GM18907 (cell line): Measurements from ENCODE around the gene SSBP2.
"Not testable (repeated sequence)": the region's sequence is repeated elsewhere in the genome, so short reads cannot be mapped to it uniquely, and the experiment has no call there.

Experiments
- ATAC-seq: cut with Tn5 transposase; IDR thresholded peaks from one replicate; pipeline ENCODE4 v1.9.1; 2021; ENCODE audit warnings: mild to moderate bottlenecking, moderate library complexity; ENCODE audit not compliant: unreplicated experiment

SSBP2 gene

GRCh38 chr5:81740758-81741157, 10.1 kb downstream of the SSBP2 start:
- ATAC-seq: no peak

- no peak for ATAC-seq
These were observed 11.6 kb downstream of the SSBP2 start for GRCh38 chr5:81739291-81739690.

- no peak for ATAC-seq
These were observed 21.6 kb downstream of the SSBP2 start for GRCh38 chr5:81729276-81729675.

GRCh38 chr5:81728301-81728700, 22.6 kb downstream of the SSBP2 start:
- no peak for ATAC-seq

DNA sequence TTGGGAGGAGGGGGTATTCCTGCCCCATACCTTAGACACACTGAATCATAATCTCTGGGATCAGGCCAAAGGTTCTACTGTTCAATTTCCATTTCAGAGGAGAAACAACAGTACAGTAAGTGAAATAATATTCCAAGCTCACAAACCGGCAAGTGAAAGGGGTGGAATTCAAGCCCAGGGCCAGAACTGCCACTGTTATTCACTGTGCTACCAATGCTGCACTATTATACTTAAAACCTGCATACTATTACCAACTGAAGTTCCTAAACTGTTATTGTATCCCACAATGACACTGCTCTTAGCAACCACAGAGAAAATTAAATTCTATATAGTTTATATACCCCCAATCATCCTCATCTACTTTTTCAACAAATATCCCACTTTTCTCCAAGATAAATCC, 24.6 kb downstream of the SSBP2 start:
- ATAC-seq: no peak

DNA sequence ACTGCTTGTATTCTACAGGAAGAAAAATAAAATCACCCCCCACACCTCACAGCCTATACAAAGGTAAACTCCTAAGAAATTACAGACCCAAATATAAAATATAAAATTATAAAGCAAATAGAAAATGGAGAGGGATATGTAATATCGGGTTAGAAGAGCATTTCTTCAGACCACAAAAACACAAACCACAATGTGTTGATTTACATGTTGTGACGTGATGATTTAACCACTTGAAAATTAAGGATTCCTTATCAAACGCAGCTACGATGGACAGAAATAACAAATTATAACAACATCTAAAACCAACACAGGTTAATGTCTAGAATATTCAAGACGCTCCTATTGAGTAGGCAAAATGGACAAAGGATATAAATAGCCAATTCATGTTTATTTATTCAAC, 26.3 kb downstream of the SSBP2 start:
- ATAC-seq: no peak

GRCh38 chr5:81724108-81724507, 26.8 kb downstream of the SSBP2 start:
- no peak for ATAC-seq

DNA sequence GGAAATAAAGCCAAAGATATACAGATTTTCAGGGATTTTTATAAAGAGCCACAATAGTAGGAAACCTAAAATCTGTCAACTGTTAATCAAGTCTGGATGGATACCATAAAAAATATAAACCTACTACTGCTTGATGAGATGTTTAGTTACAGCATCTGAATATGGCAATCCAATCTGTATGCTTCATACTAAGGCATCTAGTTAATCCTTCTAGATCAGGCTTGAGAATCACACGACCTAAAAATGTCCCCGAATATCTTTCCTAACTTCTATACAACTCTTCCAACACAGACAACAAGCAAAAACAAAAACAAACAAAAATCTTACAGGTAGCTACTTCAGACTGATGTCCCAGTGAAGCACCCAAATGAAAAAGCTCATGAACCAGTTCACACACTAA, 29.8 kb downstream of the SSBP2 start:
- ATAC-seq: no peak

GRCh38 chr5:81719743-81720345, 31.1 kb downstream of the SSBP2 start:
- ATAC-seq: no peak

- no peak for ATAC-seq
These were observed 32.6 kb downstream of the SSBP2 start for GRCh38 chr5:81718300-81718699.

- no peak for ATAC-seq
These were observed 33.0 kb downstream of the SSBP2 start for GRCh38 chr5:81717860-81718259.

DNA sequence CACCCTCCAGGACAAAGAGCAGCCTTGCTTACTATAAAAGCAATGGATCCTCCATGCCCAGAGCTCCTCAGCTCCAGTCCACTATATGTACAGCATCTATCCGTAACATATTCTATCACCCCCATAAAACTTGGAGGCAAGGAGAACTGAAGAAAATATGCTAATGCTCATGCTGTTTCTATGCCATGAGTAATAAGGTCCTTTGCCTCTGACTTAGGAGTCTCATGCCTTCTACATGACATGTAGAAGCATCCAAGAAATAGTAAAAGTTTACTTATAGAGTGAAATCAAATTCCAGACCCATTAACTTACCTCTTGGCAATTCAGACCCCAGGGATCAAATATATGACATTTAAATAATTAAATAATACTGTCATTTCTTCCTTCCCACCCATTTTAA, 33.7 kb downstream of the SSBP2 start:
- ATAC-seq: no peak

DNA sequence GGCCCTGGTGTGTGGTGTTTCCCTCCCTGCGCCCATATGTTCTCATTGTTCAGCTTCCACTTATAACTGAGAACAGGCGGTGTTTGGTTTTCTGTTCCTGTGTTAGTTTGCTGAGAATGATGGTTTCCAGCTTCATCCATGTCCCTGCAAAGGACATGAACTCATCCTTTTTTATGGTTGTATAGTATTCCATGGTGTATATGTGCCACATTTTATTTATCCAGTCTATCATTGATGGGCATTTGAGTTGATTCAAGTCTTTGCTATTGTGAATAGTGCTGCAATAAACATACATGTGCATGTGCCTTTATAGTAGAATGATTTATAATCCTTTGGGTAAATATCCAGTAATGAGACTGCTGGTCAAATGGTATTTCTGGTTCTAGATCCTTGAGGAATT, 36.8 kb downstream of the SSBP2 start:
- not testable (repeated sequence) for ATAC-seq

- ATAC-seq: no peak
These were observed 42.0 kb downstream of the SSBP2 start for GRCh38 chr5:81708889-81709288.

GRCh38 chr5:81703840-81704239, 47.1 kb downstream of the SSBP2 start:
- no peak for ATAC-seq

- no peak for ATAC-seq
These were observed 50.7 kb downstream of the SSBP2 start for GRCh38 chr5:81700166-81700565.

GRCh38 chr5:81698813-81699212, 52.1 kb downstream of the SSBP2 start:
- no peak for ATAC-seq

DNA sequence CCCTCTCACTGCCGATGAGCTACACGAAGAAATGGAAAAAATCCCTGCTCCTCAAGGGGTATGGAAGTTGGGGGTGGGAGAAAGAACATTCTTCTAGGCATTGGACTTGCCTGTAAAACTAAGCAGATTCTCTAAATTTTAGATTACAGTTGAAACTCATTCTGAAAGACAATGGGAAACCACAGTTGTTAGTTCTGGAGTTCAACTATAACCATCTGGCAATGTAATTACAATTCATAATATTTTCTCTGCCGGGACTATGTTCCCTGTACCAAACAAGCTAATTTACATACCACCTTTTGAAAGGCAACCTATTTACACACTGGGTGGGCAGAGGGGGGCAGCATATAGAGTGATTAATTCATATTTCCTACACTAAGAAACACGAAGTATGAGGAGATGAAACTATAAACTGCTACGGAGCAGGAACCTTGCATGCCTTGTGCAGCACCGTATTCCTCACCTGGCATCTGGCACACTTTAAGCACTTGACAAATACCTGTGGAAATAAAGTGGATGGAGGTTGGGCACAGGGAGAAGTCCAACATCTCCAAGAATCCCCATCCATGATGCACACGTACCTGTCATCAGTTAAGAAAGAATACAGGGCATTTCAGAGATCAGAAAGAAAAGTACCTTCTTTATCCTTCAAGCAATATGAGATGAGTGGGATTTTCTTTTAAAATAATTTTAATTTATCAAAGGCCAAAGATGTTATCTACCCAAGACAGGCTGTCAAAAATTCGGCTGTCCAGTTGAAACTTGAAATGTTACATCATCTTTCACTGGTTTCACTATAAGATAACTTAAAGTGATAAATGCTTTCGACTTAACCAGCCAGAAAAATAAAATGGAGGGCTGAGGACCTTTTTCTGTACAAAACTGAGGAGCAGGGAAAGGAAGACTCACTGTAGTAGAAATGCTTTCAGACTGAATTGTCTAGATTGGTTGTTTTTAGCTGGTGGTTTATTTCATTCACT, 54.2 kb downstream of the SSBP2 start:
- ATAC-seq: no peak

DNA sequence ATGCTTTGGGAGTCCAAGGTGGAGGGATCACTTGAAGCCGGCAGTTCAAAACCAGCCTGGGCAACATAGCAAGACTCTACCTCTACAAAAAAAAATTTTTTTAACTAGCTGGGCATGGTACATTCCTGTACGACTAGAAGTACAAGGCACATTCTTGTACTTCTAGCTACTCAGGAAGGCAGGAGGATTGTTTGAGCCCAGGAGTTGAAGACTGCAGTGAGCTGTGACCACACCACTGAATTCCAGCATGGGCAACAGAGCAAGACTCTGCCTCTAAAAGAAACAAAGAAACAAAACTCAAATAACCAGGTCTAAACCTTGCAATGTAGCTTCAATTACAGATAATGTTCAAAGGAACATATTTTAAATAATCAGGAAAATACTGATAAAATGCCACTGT, 56.2 kb downstream of the SSBP2 start:
- no peak for ATAC-seq

DNA sequence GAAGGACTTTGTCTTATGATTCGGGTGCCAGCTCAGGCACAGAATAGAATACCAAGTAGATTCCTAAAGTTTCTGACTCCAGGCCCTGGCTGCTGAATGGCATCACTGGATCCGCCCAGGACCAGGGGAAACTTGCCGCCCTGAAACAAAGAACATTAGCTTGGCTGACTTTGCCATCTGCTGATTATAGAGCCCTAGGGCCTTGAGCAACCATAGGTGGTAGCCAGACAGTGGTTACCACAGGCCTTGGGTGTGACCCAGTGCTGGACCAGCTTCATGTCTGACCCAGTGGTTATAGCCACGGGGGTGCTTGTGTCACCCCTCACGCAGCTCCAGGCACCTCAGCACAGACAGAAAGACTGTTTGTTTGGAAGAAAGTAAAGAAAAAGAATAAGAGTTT, 62.7 kb downstream of the SSBP2 start:
- ATAC-seq: no peak

DNA sequence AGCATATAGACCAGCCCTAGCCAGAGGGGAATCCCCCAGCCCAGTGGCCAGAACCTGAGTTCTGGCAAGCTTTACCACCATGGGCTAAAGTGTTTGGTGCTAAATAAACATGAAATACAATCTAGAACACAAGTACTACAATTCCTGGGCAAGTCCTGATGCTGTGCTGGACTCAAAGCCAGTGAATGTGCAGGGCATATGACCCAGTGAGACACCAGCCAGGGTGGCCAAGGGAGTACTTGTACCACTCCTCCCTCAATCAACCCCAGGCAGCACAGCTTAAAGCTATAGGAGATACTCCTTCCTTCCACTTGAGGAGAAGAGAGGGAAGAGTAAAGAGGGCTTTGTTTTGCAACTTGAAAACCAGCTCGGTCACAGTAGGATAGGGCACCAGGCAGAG, 63.6 kb downstream of the SSBP2 start:
- ATAC-seq: no peak

DNA sequence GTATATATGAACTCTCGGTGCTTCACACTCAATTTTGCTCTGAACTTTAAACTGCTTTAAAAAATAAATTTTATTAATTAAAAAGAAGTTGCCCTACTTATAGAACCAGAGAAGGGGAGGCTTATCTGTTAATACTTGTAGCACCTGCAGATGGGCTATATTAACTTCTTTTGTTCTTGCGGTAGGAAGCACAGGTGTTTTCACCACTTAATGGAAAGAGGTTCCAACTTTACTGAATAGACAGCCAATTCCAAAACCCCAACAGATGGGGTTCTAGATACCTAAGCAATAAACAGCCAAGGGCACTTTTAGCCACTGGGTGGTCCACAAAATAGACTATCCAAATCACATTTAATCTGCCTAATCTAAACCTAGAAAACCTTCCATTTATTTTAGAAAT, 65.4 kb downstream of the SSBP2 start:
- ATAC-seq: no peak
